K562 (cell line): ENCODE measurements around the gene COPRS. TPM values are rescaled to one million over a fixed set of nuclear protein-coding genes. Genes with fewer than 3 reads are reported as not detected.
A peak's percentile ranks its signal among the peaks of the same experiment; 100 is the strongest.

ENCODE experiments used
- ATAC-seq: fragments of 200-7000 bp; cut with Tn5 transposase; 3 replicates; pipeline ENCODE4 v1.9.1; 2020; ENCODE audit warnings: moderate library complexity
- BruUV-seq: library from RNA; stranded (reverse); fragments of 400-500 nt; replicated peaks from 2 replicates; lab custom pipeline; 2021; lab: Mats Ljungman, UMichigan
- CTCF ChIA-PET: fragments of 300-600 bp; formaldehyde crosslinking; extraction: SDS; loops from one replicate; lab custom pipeline; 2021; ENCODE audit warnings: low intra/inter-chr PET ratio; lab: Yijun Ruan, JAX
- POLR2A ChIA-PET: fragments of 300-600, 350-650 bp; sonication (Branson Sonifier 250); formaldehyde crosslinking; extraction: SDS; loops from one replicate; lab custom pipeline; 2021; ENCODE audit warnings: antibody characterized with exemption, inconsistent platforms; lab: Yijun Ruan, JAX
- DNase-seq, 4 experiments: peaks; one replicate each; pipeline versions ENCODE4 v3.0.0 to v3.0.0-alpha.2; 2011 to 2018; ENCODE audit warnings: low spot score in 3 of 4, mixed read lengths in 3 of 4; ENCODE audit errors: extremely low read depth in 1 of 4
- FAIRE-seq: peaks from 2 replicates; lab custom pipeline; 2011; peaks lifted over from hg19 to GRCh38; lab: Jason Lieb, UNC
- H2AFZ ChIP-seq: 2 replicates; pipeline ENCODE4 v1.6.0; 2011; ENCODE audit warnings: low read depth, low read length, control low read depth, inconsistent platforms
- H3K27ac ChIP-seq: fragments of 200-600 bp; 3 replicates; pipeline ENCODE4 v1.8.0; 2011; ENCODE audit warnings: low read depth, mild to moderate bottlenecking, control low read depth, inconsistent platforms, low read length, moderate library complexity, mixed read lengths; ENCODE audit errors: extremely low read depth
- H3K27me3 ChIP-seq, 2 experiments: fragments of 300-600 bp in 1 of 2; 2 replicates in 1 of 2; 3 replicates in 1 of 2; pipeline versions ENCODE4 v1.6.0 to v1.8.0; 2011; ENCODE audit warnings: inconsistent platforms in 2 of 2, low read length in 2 of 2, mild to moderate bottlenecking in 1 of 2, mixed read lengths in 1 of 2, moderate library complexity in 1 of 2; ENCODE audit not compliant: control insufficient read depth in 2 of 2, insufficient read depth in 2 of 2
- H3K36me3 ChIP-seq: fragments of 300-600 bp; 3 replicates; pipeline ENCODE4 v1.8.0; 2011; ENCODE audit warnings: mild to moderate bottlenecking, low read length, inconsistent platforms; ENCODE audit not compliant: control insufficient read depth, insufficient read depth
- H3K4me1 ChIP-seq, 2 experiments: fragments of 200-600 bp in 1 of 2; replicated peaks in 1 of 2; 2 replicates in 1 of 2; 3 replicates in 1 of 2; pipeline versions ENCODE4 v1.5.1 to v1.8.0; 2011; ENCODE audit warnings: inconsistent platforms in 2 of 2, low read length in 2 of 2, mild to moderate bottlenecking in 1 of 2, mixed read lengths in 1 of 2, moderate library complexity in 1 of 2; ENCODE audit not compliant: control insufficient read depth in 2 of 2, insufficient read depth in 2 of 2
- H3K4me2 ChIP-seq: 2 replicates; pipeline ENCODE4 v1.6.1; 2011; ENCODE audit warnings: low read length, control low read depth, inconsistent platforms, mixed read lengths; ENCODE audit not compliant: insufficient read depth
- H3K4me3 ChIP-seq: fragments of 200-600 bp; sonication (generic), shearing (Covaris generic); 2 replicates; pipeline ENCODE4 v1.5.1; 2016; ENCODE audit warnings: control low read depth, inconsistent platforms
- H3K79me2 ChIP-seq: fragments of 200-600 bp; 3 replicates; pipeline ENCODE4 v1.8.0; 2011; ENCODE audit warnings: low read length, inconsistent platforms; ENCODE audit not compliant: control insufficient read depth, insufficient read depth
- H3K9ac ChIP-seq, 2 experiments: 2 replicates each; pipeline versions ENCODE4 v1.6.0 to v1.6.1; 2011; ENCODE audit warnings: low read depth in 2 of 2, low read length in 2 of 2, control low read depth in 1 of 2, inconsistent platforms in 1 of 2, mild to moderate bottlenecking in 1 of 2, mixed read lengths in 1 of 2; ENCODE audit not compliant: insufficient read depth in 1 of 2
- H3K9me1 ChIP-seq: one replicate; pipeline ENCODE4 v1.6.0; 2011; ENCODE audit warnings: inconsistent platforms, mild to moderate bottlenecking, low read length, moderate library complexity; ENCODE audit not compliant: control insufficient read depth, insufficient read depth
- H3K9me3 ChIP-seq: replicated peaks from 2 replicates; pipeline ENCODE4 v1.5.1; 2011; ENCODE audit warnings: low read depth, low read length, inconsistent platforms; ENCODE audit not compliant: control insufficient read depth, insufficient read depth
- H4K20me1 ChIP-seq: replicated peaks from 2 replicates; pipeline ENCODE4 v1.6.1; 2011; ENCODE audit warnings: low read length, inconsistent platforms, mixed read lengths; ENCODE audit not compliant: control insufficient read depth, insufficient read depth
- HOMEZ ChIP-seq: fragments of 250-450 bp; sonication (Bioruptor Pico); IDR thresholded peaks from 2 replicates; pipeline ENCODE4 v1.4.0; 2020; ENCODE audit warnings: mild to moderate bottlenecking, moderate library complexity
- POLR2AphosphoS5 ChIP-seq: IDR thresholded peaks from 2 replicates; pipeline ENCODE4 v1.6.1; 2011; ENCODE audit warnings: mild to moderate bottlenecking, low read depth, low read length, moderate library complexity; ENCODE audit not compliant: control insufficient read depth, insufficient read depth
- PPARD ChIP-seq: fragments of 250-450 bp; sonication (Bioruptor Pico); IDR thresholded peaks from 2 replicates; pipeline ENCODE4 v1.8.0; 2022; ENCODE audit warnings: inconsistent platforms, mild to moderate bottlenecking, moderate library complexity
- SNAPC5 ChIP-seq: fragments of 250-450 bp; sonication (Bioruptor Pico); IDR thresholded peaks from 2 replicates; pipeline ENCODE4 v1.8.0; 2021; ENCODE audit warnings: moderate library complexity, mild to moderate bottlenecking, inconsistent platforms
- SUPT5H ChIP-seq: fragments of 450-650 bp; IDR thresholded peaks from 2 replicates; pipeline ENCODE4 v1.6.1; 2016
- TBL1XR1 ChIP-seq, 2 experiments: IDR thresholded peaks; 2 replicates each; pipeline ENCODE4 v1.6.1; 2012; ENCODE audit warnings: improper control_type of control experiment in 2 of 2, low read length in 2 of 2, mild to moderate bottlenecking in 1 of 2
- TRIM28 ChIP-seq: fragments of 450-650 bp; IDR thresholded peaks from 2 replicates; pipeline ENCODE4 v1.6.1; 2017
- ZNF146 ChIP-seq: IDR thresholded peaks from one replicate; pipeline ENCODE4 v1.6.1; 2018; ENCODE audit warnings: missing compliant biosample characterization; ENCODE audit not compliant: unreplicated experiment
- ZNF263 ChIP-seq: sonication (generic); formaldehyde crosslinking; IDR thresholded peaks from 2 replicates; pipeline ENCODE4 v1.8.0; 2022; ENCODE audit warnings: mild to moderate bottlenecking, missing genetic modification reagents, borderline replicate concordance
- ZNF316 ChIP-seq: fragments of 450-650 bp; IDR thresholded peaks from 2 replicates; pipeline ENCODE4 v1.6.1; 2016
- ZNF445 ChIP-seq: fragments of 250-450 bp; sonication (Bioruptor Pico); IDR thresholded peaks from 2 replicates; pipeline ENCODE4 v1.4.0; 2020; ENCODE audit warnings: low read depth, mild to moderate bottlenecking, moderate library complexity
- ZNF695 ChIP-seq: fragments of 450-650 bp; formaldehyde crosslinking; IDR thresholded peaks from 2 replicates; pipeline ENCODE4 v1.4.0; 2020; ENCODE audit warnings: mild to moderate bottlenecking, moderate library complexity
- WGBS: fragments of 100-300 bp; shearing (Covaris generic); methylation state at CpG from one replicate; pipeline ENCODE4 v1.1.6; 2016; ENCODE audit warnings: low coverage, mixed read lengths; ENCODE audit not compliant: insufficient coverage; ENCODE audit errors: missing lambda C conversion rate; 5-methylcytosine and 5-hydroxymethylcytosine counted together
- in situ Hi-C: fragments of 300-500 bp; cut with MboI; formaldehyde crosslinking; loops from 4 replicates; pipeline ENCODE4 v1.15.0; 2018; ENCODE audit warnings: inconsistent platforms, mixed read lengths
- intact Hi-C: fragments of 100-400 bp; cut with micrococcal nuclease; formaldehyde crosslinking; loops from 2 replicates; pipeline ENCODE4 v1.14.2; 2022
- polyA plus RNA-seq, 8 experiments: library from polyadenylated mRNA; depleted of rRNA in 4 of 8; stranded (reverse) in 5 of 8; unstranded in 3 of 8; fragments of >200 nt; fragmentation: Nextera tagmentation in 2 of 8; fragmentation: Illumina TruSeq in 1 of 8; extraction: Ambion mirVana in 2 of 8; extraction: Trizol in 1 of 8; gene quantifications; 2 replicates each; pipeline versions ENCODE4 v1.2.1 to v1.2.3, GENCODE V29; 2011 to 2014; ENCODE audit warnings: inconsistent platforms in 1 of 8, missing spikeins in 1 of 8
- total RNA-seq, 7 experiments: library from RNA; depleted of rRNA in 6 of 7; stranded (reverse); fragments of >200 nt in 6 of 7; fragmentation: Illumina TruSeq in 2 of 7; extraction: Trizol in 2 of 7; gene quantifications; 2 replicates each; pipeline versions ENCODE4 v1.2.1 to v1.2.3, GENCODE V29; 2011 to 2021; ENCODE audit warnings: low replicate concordance in 1 of 7
- TF ChIP-seq, protein P1 (sequence below): fragments of 250-450 bp; sonication (Bioruptor Pico); IDR thresholded peaks from 2 replicates; pipeline ENCODE4 v1.6.1; 2021; ENCODE audit warnings: mild to moderate bottlenecking

Gene COPRS
- total and polyA plus RNA-seq, 9 of the 15 experiments (the other 6 are each of a cell fraction or from before 2014, with no cell fraction given): 11.9 to 102 (median 60.5) TPM

GRCh38 chr17:31869797-31870568 lies 10.9 kb upstream of the COPRS start:
- no TSS peak for BruUV-seq
- POLR2A ChIA-PET: no interaction called here
- peak; percentile 82 for TF ChIP-seq ZNF146 (CRISPR knock-in tag)
- TF ChIP-seq SUPT5H: 0 out of 2 replicates have a peak, but pooled peaks have one; percentile 6
- no peak for TF ChIP-seq TBL1XR1 (IDR thresholded peaks at IDR 0.05; ENCODE audit: low read length in 2 of 2)
- no peak for TF ChIP-seq POLR2AphosphoS5
- TF ChIP-seq, all 486 proteins: peak for 2
- DNase-seq (no peak), FAIRE-seq (no peak), ATAC-seq (no peak)
- no peak overlapping the region for H3K4me3 ChIP-seq
- intact Hi-C loops: no loop called here
- CTCF ChIA-PET: no interaction called here
- no peak overlapping the region for H3K27ac ChIP-seq
- H3K4me1 ChIP-seq: no peaks in the 10 kb centered on the region
- peaks cover 85% of the 10 kb centered on the region for H3K36me3 ChIP-seq
- WGBS: 95% methylated on average over 4 of the region's 5 CpGs
- no peaks in the 10 kb centered on the region for H3K9me3 ChIP-seq
- H4K20me1 ChIP-seq: no peaks in the 10 kb centered on the region
- no peak overlapping the region for H3K9ac ChIP-seq
- in situ Hi-C loops: no loop called here
- H3K27me3 ChIP-seq: no peaks in the 10 kb centered on the region
- H3K4me2 ChIP-seq: no peak overlapping the region
- no peaks in the 10 kb centered on the region for H3K9me1 ChIP-seq
- H2AFZ ChIP-seq: no peak overlapping the region
- no peaks in the 10 kb centered on the region for H3K79me2 ChIP-seq

- Histone ChIP-seq H3K4me1 (no peaks in the 10 kb centered on the region), H3K36me3 (peaks cover 87% of the 10 kb centered on the region), H4K20me1 (no peaks in the 10 kb centered on the region), H3K4me2 (no peak overlapping the region), H3K27ac (no peak overlapping the region), H3K9ac (no peak overlapping the region), H3K9me1 (no peaks in the 10 kb centered on the region), H3K4me3 (no peak overlapping the region), H3K79me2 (no peaks in the 10 kb centered on the region), H2AFZ (no peak overlapping the region), H3K27me3 (no peaks in the 10 kb centered on the region), H3K9me3 (no peaks in the 10 kb centered on the region)
- no peak for FAIRE-seq
- CTCF ChIA-PET: no interaction called here
- in situ Hi-C loops (no loop called here), intact Hi-C loops (no loop called here)
- DNase-seq: no peak
- no TSS peak for BruUV-seq
- no peak; the same call in 2 of the 3 replicates for ATAC-seq
- WGBS: 97% methylated on average over 2 of the region's 2 CpGs
- POLR2A ChIA-PET: interaction anchor here (0.6 kb wide), 1 partner anchor 66 kb away, joined by 3 read pairs; no protein-coding TSS in a partner anchor
- TF ChIP-seq SNAPC5 (CRISPR knock-in tag): no peak
- TF ChIP-seq ZNF263 (CRISPR knock-in tag): no peak
- no peak for TF ChIP-seq ZNF695 (CRISPR knock-in tag)
- no peak for TF ChIP-seq PPARD (CRISPR knock-in tag)
- no peak for TF ChIP-seq HOMEZ (CRISPR knock-in tag)
- TF ChIP-seq, protein P1, sequence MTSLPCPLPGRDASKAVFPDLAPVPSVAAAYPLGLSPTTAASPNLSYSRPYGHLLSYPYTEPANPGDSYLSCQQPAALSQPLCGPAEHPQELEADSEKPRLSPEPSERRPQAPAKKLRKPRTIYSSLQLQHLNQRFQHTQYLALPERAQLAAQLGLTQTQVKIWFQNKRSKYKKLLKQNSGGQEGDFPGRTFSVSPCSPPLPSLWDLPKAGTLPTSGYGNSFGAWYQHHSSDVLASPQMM: no peak
- TF ChIP-seq ZNF316: no peak
- TF ChIP-seq TRIM28: no peak
- no peak for TF ChIP-seq ZNF445 (CRISPR knock-in tag)
These were observed 10.0 kb upstream of the COPRS start for GRCh38 chr17:31869031-31869430.
